GM19372 (cell line): ENCODE data around the gene ELAVL1.

Experiments
- ATAC-seq: cut with Tn5 transposase; IDR thresholded peaks from one replicate; pipeline ENCODE4 v1.9.1; 2021; ENCODE audit warnings: mild to moderate bottlenecking, low read depth, moderate library complexity; ENCODE audit not compliant: unreplicated experiment

Gene ELAVL1

DNA sequence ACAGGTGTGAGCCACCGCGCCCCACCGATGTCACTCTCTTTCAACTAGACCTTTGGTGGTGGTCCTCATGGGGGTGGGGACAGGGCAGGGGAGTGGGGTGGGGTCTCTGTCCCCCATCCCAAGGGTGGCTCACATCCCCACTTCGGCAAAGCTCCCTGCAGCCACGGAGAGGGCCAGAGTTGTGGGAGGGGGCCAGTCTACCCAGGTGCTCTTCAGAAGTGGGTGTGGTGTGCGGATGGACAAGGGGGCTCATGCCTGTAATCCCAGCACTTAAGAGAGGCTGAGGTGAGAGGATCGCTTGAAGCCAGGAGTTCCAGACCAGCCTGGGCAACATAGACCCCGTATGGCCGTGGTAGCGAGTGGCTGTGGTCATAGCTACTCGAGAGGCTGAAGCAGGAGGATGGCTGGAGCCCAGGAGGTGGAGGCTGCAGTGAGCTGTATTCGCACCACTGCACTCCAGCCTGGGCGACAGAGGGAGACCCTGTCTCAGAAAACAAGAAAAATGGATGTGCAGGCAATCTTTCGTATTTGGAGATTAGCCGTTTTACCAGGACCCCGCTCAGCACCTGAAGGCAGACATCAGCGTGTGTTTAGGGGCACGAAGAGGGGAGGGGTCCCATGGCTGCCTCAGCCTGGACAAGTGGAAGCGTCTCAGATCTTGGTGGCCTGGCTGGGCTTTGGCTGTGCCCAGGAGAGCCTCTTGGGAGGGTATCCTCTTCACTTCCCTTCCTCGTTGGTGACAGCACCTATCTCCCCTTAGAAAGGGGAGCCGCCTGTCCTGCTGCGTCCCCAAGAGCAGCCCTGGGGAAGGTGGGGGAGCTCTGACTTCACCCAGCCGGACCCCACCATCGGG, 90.0 kb downstream of the ELAVL1 start:
- ATAC-seq: no peak

DNA sequence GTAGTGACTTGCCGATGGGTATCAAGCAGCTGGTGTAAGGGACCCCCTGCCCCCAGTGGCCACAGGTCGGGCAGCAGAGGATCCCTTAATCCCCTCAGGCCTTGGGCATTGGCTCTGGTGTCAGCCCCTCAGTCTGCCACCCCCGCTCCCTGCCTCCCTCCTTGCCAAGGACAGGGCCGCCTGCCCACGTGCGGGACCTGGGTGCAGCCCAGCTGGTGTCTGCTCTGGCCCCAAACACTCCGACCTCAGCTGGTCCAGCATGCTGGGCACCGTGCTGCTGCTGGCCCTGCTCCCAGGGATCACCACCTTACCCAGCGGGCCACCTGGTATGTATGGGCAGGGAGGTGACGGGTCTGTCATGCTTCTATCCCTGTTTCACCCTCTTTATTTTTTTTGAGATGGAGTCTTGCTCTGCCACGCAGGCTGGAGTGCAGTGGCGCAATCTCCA, 90.8 kb downstream of the ELAVL1 start, which contains the start of gene TGFBR3L:
Gene TGFBR3L, plus strand, starts transcription at position 233 of the 448 bp plus-strand sequence.
- no peak for ATAC-seq

DNA sequence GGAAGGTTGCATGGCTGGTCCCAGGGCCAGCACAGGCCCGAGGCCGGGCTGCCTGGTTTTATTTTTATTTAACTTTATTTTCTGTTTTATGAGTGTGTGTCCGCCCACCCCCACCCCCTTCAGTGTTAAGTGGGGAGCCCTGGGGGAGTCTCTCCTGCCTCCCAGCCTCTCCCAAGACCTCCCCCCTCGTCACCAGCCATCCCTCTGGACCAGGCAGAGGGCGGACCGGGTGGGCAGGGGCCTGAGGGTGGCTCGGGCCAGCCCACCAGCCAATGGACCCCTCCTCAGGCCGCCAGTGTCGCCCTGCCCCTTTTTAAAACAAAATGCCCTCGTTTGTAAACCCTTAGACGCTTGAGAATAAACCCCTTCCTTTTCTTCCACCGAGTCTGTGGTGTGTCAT, 91.3 kb downstream of the ELAVL1 start:
- ATAC-seq: no peak

GRCh38 chr19:7913652-7914051, 91.8 kb downstream of the ELAVL1 start:
- no peak for ATAC-seq

GRCh38 chr19:7912697-7913564, 92.5 kb downstream of the ELAVL1 start:
- no peak for ATAC-seq

GRCh38 chr19:7912144-7912696, 93.2 kb downstream of the ELAVL1 start:
- ATAC-seq: no peak

GRCh38 chr19:7911508-7912143, 93.8 kb downstream of the ELAVL1 start:
- ATAC-seq: no peak

- no peak for ATAC-seq
Observed at GRCh38 chr19:7910321-7911161, 94.9 kb downstream of the ELAVL1 start.

DNA sequence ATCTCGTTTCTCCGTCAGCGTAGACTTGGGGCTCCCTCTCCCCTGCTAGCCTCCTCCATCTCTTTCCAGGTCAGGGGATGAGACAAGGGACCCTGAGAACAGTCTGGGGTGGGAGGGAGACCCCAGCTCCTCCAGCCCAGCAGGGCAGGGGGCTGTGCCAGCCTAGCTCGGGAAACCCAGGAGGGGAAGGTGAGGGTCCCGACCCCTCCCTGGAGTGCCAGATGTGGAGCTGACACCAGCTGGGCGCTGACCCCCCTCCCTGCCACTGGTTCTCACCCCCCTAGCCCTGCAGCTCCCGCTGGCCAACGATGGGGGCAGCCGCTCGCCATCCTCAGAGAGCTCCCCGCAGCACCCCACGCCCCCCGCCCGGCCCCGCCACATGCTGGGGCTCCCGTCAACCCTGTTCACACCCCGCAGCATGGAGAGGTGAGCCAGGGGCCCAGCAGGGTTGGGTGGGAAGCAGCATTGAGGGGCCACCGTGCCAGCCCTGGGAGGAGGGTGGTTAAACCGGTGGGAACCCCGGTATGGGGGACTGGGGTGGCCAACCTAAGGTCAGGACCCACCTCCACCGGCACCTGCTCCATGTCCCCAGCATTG, 95.9 kb downstream of the ELAVL1 start:
- ATAC-seq: no peak

DNA sequence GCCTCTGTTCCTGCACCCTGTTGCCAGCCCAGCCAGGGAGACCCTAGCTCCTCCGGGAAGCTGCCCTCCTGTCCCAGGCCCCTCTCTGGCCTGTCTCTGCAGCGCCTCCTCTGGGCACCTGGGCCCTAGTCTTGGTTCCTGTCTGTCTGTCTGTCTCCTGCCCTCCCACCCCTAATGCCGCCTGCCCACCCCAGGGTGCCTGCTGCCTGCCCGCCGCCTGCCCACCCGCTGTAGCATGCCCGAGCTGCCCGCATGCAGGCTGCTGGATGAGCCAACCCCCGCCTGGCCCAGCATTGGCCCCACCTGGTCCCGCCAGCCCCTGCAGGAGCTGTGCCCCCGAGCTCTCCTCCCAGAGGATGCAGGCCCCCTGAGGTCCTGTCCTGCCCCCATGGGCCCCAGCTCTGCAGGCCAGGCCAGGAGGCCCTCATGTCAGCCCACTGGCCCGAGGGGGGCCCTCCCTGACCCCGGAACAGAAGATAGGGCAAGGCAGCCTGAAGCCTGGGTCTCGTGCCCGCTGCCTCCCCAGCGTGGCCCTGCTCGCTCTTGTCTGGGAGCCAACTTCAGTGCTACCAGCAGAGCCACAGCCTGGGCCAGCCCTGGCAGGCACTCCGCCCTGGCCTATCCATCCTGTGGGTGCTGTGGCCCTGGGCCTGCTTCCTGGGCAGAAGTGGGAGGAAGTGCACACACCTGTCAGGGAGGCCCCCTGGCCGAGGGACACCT, 96.5 kb downstream of the ELAVL1 start:
- no peak for ATAC-seq
